ENCODE measurements around the gene TLE2. TPM values are rescaled to one million over a fixed set of nuclear protein-coding genes. Genes with fewer than 3 reads are reported as not detected.

The TLE2 gene
- polyA plus RNA-seq, 1 donor (not counting 4 experiments of a cell fraction or from before 2014, with no cell fraction given): 0.88 TPM

DNA sequence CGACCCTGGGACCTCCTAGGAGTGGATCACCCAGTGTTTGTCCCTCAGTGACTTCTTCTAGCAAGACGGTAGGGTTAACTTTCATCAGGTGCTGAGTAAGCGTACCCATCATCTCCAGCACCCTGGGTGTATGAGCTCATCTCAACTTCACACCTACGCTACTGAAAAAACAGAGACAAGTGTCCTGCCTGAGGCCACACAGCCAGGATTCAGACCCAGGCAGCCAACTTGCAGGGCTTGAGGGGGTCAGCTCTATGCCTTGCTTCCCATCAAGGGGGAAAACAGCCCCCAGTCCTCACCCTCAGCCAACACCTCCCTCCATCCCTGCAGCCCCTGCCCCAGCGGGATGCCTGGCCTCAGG is 4.6 kb downstream of the TLE2 start:
- FAIRE-seq (no peak), DNase-seq (ENCODE audit: low read depth, low spot score) (no peak)
- Histone ChIP-seq H3K4me2 (ENCODE audit: control insufficient read depth, extremely low read depth, insufficient read depth, low read depth, low read length) (no peak overlapping the region), H3K4me3 (ENCODE audit: control insufficient read depth in 2 of 3, extremely low read depth in 1 of 3, insufficient read depth in 2 of 3, low read depth in 1 of 3, low read length in 3 of 3) (no peak overlapping the region), H3K79me2 (ENCODE audit: control insufficient read depth, insufficient read depth, low read length) (no peaks in the 10 kb centered on the region), H4K20me1 (ENCODE audit: control insufficient read depth, extremely low read depth, insufficient read depth, low read length) (no peaks in the 10 kb centered on the region), H3K4me1 (ENCODE audit: control insufficient read depth, extremely low read depth, insufficient read depth, low read length) (no peaks in the 10 kb centered on the region), H3K36me3 (ENCODE audit: control insufficient read depth in 2 of 2, extremely low read depth in 1 of 2, insufficient read depth in 2 of 2, low read length in 2 of 2) (no peaks in the 10 kb centered on the region), H2AFZ (ENCODE audit: control insufficient read depth, low read length) (no peak overlapping the region), H3K27me3 (ENCODE audit: control insufficient read depth, extremely low read depth, insufficient read depth, low read length) (peaks cover 14% of the 10 kb centered on the region), H3K27ac (ENCODE audit: control insufficient read depth, insufficient read depth, low read length) (no peak overlapping the region), H3K9me1 (ENCODE audit: control insufficient read depth, extremely low read depth, insufficient read depth, low read length) (no peaks in the 10 kb centered on the region), H3K9ac (ENCODE audit: control insufficient read depth, extremely low read depth, insufficient read depth, low read length) (no peak overlapping the region), H3K9me3 (ENCODE audit: control insufficient read depth, low read depth, low read length) (no peaks in the 10 kb centered on the region)
- no peak for TF ChIP-seq EZH2 (IDR thresholded peaks at IDR 0.05; ENCODE audit: low read length)
- TF ChIP-seq, protein P1, sequence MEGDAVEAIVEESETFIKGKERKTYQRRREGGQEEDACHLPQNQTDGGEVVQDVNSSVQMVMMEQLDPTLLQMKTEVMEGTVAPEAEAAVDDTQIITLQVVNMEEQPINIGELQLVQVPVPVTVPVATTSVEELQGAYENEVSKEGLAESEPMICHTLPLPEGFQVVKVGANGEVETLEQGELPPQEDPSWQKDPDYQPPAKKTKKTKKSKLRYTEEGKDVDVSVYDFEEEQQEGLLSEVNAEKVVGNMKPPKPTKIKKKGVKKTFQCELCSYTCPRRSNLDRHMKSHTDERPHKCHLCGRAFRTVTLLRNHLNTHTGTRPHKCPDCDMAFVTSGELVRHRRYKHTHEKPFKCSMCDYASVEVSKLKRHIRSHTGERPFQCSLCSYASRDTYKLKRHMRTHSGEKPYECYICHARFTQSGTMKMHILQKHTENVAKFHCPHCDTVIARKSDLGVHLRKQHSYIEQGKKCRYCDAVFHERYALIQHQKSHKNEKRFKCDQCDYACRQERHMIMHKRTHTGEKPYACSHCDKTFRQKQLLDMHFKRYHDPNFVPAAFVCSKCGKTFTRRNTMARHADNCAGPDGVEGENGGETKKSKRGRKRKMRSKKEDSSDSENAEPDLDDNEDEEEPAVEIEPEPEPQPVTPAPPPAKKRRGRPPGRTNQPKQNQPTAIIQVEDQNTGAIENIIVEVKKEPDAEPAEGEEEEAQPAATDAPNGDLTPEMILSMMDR (optimal IDR thresholded peaks at IDR 0.05 in 1 of 3, IDR thresholded peaks at IDR 0.05 in 1 of 3, conservative IDR thresholded peaks at IDR 0.05 in 1 of 3; ENCODE audit: extremely low read depth in 1 of 3, insufficient read depth in 2 of 3, low read length in 3 of 3): no peak
- dilution Hi-C loops (cut with MboI; ENCODE audit: extremely low pct_ligation_motif_present, low sequenced_read_pairs): no loop called here

DNA sequence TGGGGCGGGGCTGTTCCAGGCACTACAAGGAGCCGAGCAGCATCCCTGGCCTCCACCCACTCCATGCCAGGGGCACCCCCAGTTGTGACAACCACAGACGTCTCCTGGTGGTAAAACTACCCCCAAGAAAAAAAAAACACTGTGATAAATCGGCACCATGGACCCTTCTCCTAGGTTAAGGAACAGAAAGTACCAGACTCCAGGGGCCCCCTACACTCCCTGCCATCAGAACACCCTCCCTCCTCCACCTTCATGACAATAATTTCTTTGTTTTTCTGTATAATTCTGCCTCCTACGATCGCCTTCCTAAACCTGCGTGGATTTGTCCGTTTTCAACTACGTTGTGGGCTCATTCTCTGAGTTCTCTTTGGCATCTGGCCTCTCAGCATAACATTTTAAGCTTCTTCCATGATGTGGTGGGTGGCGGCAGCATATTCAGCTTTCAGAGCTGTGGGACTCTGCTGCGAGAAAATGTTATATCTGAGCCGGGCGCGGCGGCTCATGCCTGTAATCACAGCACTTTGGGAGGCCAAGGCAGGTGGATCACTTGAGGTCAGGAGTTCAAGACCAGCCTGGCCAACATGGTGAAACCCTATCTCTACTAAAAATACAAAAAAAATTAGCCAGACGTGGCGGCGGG is 8.6 kb downstream of the TLE2 start:
- H3K4me2 ChIP-seq (ENCODE audit: control insufficient read depth, extremely low read depth, insufficient read depth, low read depth, low read length): no peak overlapping the region
- no peaks in the 10 kb centered on the region for H3K9me3 ChIP-seq (ENCODE audit: control insufficient read depth, low read depth, low read length)
- H3K36me3 ChIP-seq (ENCODE audit: control insufficient read depth in 2 of 2, extremely low read depth in 1 of 2, insufficient read depth in 2 of 2, low read length in 2 of 2): no peaks in the 10 kb centered on the region
- H2AFZ ChIP-seq (ENCODE audit: control insufficient read depth, low read length): no peak overlapping the region
- dilution Hi-C loops (cut with MboI; ENCODE audit: extremely low pct_ligation_motif_present, low sequenced_read_pairs): no loop called here
- H3K4me1 ChIP-seq (ENCODE audit: control insufficient read depth, extremely low read depth, insufficient read depth, low read length): no peaks in the 10 kb centered on the region
- TF ChIP-seq EZH2 (IDR thresholded peaks at IDR 0.05; ENCODE audit: low read length): no peak
- TF ChIP-seq, protein P1 (optimal IDR thresholded peaks at IDR 0.05 in 1 of 3, IDR thresholded peaks at IDR 0.05 in 1 of 3, conservative IDR thresholded peaks at IDR 0.05 in 1 of 3; ENCODE audit: extremely low read depth in 1 of 3, insufficient read depth in 2 of 3, low read length in 3 of 3): no peak
- FAIRE-seq (no peak), DNase-seq (ENCODE audit: low read depth, low spot score) (no peak)
- H3K9ac ChIP-seq (ENCODE audit: control insufficient read depth, extremely low read depth, insufficient read depth, low read length): no peak overlapping the region
- H3K9me1 ChIP-seq (ENCODE audit: control insufficient read depth, extremely low read depth, insufficient read depth, low read length): no peaks in the 10 kb centered on the region
- no peak overlapping the region for H3K4me3 ChIP-seq (ENCODE audit: control insufficient read depth in 2 of 3, extremely low read depth in 1 of 3, insufficient read depth in 2 of 3, low read depth in 1 of 3, low read length in 3 of 3)
- H3K79me2 ChIP-seq (ENCODE audit: control insufficient read depth, insufficient read depth, low read length): no peaks in the 10 kb centered on the region
- H3K27me3 ChIP-seq (ENCODE audit: control insufficient read depth, extremely low read depth, insufficient read depth, low read length): no peaks in the 10 kb centered on the region
- no peaks in the 10 kb centered on the region for H4K20me1 ChIP-seq (ENCODE audit: control insufficient read depth, extremely low read depth, insufficient read depth, low read length)
- H3K27ac ChIP-seq (ENCODE audit: control insufficient read depth, insufficient read depth, low read length): no peak overlapping the region

Data from keratinocyte (primary cell).